GM21423 (cell line): ENCODE results near the gene NRG2.

Source experiments
- ATAC-seq: cut with Tn5 transposase; IDR thresholded peaks from one replicate; pipeline ENCODE4 v1.9.1; 2021; ENCODE audit warnings: mild to moderate bottlenecking, moderate library complexity; ENCODE audit not compliant: unreplicated experiment

The NRG2 gene

GRCh38 chr5:139884734-139885133 lies 158.4 kb downstream of the NRG2 start:
- no peak for ATAC-seq

DNA sequence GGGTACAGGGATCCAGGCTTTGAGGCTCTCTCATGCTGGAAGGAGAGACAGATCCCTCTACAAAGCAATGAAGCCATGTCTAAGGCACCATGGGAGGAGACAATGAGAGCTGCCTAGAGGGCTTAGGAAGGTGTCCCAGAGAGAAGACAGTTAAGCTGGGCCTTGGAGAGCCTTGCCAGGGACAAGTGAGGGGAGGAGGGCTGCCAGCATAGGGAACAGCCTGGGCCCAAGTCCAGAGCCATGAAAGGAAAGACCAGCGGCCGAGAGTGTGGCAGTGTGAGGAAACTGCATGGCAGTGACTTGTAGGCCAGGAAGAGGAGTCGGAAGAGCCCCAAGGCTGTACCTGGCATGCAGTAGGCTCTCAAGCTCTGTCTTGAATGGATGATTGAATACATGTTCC lies 159.0 kb downstream of the NRG2 start:
- ATAC-seq: no peak

- no peak for ATAC-seq
These were observed 160.0 kb downstream of the NRG2 start for GRCh38 chr5:139882961-139883539.

- no peak for ATAC-seq
These were observed 160.8 kb downstream of the NRG2 start for GRCh38 chr5:139882316-139882715.

GRCh38 chr5:139881143-139881733 lies 161.9 kb downstream of the NRG2 start:
- ATAC-seq: no peak

DNA sequence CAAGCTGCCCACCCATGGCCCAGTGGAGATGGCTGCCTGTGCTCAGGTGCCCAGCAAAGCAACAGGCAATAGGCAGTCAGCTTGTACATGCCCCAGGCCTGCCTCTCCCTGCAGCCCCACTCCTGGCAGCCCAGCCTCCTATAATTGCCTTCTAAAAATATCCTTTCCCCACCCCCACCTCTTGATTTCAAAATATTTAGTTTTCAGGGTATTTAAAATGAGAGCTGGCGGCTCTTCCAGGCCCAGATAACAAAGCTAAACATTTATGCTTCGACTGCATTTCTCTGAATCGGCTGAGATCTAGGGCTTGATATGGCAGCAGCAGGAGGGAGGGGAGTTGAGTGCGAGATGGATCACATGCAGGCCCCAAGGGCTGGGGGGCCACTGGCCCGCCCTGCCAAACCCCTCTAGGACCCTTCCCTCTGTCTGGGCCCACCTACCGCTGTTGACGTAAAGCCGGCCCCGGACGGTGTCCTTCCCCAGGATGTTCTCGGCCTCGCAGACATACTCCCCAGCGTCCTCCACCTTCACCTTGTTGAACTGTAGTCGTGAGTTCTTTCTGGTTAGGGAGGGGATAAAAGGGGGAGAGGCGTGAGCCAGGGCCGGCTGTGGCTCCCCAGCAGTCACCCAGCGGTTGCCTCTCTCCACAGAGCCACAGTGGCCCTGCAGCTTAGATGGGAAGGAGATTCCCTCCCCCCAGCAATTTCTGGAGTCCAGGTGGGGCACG lies 162.5 kb downstream of the NRG2 start:
- ATAC-seq: no peak

DNA sequence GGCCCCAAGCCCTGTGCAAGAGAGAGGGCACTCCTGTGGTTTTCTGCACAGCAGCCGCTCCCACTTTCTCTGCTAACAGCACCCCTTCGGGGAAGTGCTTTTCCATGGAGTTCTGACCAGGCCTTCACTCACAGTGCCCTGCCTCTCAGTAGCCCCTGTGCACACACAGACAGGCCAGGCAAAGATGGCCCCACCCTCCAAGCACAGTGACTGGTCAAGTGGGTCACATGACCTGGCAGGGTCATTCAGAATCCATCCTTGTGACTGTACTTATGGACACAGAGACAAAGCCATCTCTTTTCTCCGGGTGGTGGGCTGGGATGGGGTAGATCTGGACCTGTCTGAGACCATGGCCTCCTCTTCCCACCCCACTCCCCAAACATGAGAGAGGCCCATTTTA lies 165.0 kb downstream of the NRG2 start:
- ATAC-seq: no peak

DNA sequence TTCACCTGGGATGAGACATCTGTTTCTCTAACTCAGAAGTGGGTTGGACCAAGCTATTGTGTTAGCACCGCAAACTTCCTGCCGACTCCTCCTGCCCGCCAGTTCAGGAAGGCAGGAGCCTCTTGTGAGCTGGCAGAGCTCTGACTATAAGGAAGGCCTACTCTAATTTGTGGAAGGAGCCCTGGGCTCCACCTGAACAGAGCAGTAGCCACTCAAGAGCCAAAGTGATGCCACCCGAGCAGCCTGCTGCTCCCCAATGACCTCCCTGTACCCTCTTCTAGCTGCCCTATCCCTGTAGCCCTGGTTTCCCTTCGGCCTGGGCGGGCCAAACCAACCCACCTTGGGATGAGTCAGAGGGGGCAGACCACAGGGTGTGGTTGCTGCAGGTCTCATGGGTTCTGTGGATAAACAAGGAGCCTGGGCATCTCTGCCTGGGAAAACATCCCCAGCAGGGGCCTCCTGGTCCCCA lies 165.9 kb downstream of the NRG2 start:
- ATAC-seq: no peak

- no peak for ATAC-seq
These were observed 167.1 kb downstream of the NRG2 start for GRCh38 chr5:139875957-139876356.

DNA sequence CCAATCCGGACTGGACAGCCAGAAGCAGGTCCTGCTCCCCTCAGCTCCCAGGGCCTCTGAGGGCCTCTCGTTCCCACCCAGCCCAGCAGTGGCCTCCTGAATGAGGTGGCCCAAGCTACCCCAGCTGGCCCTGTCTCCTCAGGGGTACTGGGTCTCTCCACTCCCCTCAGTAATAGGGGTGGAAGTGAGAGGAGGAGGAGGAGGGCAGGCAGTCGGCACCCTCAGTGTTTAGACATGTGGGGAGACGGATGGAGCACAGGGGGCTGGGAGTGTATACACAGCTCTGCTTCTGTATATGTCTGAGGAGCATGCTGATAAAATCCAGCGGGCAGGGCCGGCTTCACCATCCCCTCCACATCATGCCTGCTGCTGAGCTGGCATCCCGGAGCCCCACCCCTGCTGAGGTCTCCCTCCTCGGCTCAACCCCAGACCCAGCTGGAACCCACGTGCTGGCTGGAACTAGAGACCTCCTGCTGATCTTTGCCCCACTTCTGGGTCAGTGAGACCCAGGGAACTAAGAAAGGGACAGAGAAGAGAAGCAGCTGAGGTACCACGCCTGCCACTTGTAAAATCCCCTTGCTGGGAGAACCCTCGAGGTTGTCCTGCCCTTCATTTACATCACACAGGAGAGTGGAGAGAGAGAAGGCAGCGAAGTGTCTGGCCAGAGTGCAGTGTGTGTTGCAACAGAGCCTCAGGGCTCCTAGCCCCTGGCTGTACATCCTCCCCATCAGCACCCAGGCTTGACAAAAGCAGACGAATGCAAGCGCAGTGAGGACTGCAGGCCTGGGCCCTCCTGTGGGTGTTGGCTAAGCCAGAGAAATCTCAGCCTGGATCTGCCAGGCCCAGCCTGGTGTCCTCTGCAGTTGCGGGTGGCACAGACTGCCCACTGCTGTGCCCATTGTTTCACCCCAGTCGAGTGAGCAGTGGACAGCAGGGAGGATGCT lies 170.0 kb downstream of the NRG2 start:
- no peak for ATAC-seq

- no peak for ATAC-seq
These were observed 170.9 kb downstream of the NRG2 start for GRCh38 chr5:139872052-139872766.

DNA sequence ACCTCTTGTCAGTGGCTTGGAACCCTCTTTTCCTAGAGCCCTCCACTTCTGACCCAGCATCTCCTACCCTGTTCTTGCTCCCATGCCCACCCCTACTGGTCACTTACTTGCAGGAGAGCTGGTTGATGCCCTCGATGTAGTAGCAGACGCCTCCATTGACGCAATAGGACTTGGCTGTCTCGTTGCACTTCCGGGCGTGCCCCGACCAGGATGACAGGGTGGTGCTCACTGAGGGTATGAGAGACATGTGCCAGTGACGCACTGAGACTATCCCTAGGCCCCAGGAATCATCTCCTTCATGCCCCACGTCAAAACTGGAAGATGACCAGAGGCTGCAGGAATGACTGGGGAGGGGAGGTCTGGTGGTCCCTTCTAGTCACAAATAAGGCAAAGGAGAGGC lies 171.5 kb downstream of the NRG2 start:
- no peak for ATAC-seq

GRCh38 chr5:139870677-139871076 lies 172.4 kb downstream of the NRG2 start:
- no peak for ATAC-seq

GRCh38 chr5:139869042-139869790 lies 173.9 kb downstream of the NRG2 start:
- no peak for ATAC-seq

GRCh38 chr5:139867581-139867980 lies 175.5 kb downstream of the NRG2 start:
- ATAC-seq: no peak

GRCh38 chr5:139867109-139867508 lies 176.0 kb downstream of the NRG2 start:
- ATAC-seq: no peak

- ATAC-seq: no peak
These were observed 178.2 kb downstream of the NRG2 start for GRCh38 chr5:139864716-139865483.

DNA sequence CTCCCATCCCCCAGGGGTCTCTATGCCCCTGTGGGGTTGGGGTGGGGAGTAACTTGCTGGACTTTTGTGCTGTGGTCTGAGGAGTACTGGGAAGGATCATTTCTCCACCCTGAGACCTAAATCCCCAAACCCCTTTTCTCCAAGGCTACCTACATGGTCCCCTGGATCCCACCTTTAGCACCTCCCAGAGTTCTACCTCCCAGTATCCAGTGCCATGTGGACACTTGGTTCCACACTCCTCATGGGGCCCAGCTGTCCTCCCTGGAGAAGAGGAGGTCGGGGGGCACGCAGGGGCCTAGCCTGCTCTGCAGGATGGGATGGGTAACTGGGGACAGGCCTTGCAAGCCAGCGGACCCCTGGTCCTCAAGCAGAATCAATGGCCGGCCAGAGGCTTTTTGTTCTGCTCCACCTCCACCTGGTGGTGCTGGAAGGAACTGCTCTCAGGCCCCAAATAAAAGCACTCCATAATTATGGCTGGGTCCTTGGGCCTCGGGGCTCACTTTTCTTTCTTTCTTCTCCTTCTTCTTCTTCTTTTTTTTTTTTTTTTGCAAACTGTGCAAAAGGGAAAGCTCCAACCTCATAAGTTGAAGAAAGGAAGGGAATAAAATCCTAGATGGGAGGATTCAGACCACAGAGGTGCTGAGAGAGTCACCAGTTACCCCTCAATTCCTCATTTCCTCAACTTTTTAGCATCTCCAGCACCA lies 179.1 kb downstream of the NRG2 start:
- ATAC-seq: no peak

- no peak for ATAC-seq
These were observed 179.7 kb downstream of the NRG2 start for GRCh38 chr5:139863361-139863760.
